ENCODE data around the gene SH2D6.

SH2D6 gene

DNA sequence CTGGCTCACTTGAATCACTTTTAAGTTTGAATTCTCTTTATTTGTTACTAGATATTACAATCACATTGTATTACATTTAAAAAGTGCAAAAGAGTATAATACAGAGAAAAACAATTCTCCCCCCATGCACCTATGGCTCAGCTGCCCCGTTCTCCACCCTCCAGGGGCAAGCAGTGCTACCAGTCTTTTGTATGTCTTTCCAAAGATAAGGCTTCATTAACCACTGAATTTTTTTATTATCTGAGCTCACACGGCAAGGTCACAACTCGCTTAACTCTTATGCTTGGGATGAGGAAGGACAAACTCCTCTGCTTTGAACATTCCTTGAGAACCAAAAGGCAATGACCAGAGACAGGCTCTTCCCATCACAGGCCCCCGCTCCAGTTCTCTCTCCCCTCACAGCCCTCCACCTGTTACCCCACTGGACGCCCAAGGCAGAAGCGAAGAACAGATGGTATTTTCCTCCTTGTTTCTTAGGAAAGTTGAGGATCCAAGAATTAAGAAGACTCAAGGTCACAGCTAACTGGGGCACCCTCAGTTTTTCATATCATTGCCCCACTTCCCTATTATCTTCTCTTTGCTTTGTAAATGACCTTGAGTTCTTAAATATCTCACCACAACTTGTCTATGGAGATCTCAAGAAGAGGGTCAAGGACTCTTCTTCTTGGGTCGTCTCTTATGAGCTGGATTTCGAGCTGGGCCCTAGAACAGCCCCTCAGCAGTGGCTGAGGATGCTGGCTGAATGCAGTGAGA, 30.1 kb downstream of the SH2D6 start:
- Mint-ChIP-seq H3K4me1 (no peaks in the 10 kb centered on the region), H3K36me3 (no peaks in the 10 kb centered on the region), H3K27me3 (no peaks in the 10 kb centered on the region), H3K27ac (no peak overlapping the region), H3K9me3 (no peaks in the 10 kb centered on the region), H3K4me3 (no peak overlapping the region)
- no peak for ATAC-seq (replicated peaks)
- DNase-seq = no peak

DNA sequence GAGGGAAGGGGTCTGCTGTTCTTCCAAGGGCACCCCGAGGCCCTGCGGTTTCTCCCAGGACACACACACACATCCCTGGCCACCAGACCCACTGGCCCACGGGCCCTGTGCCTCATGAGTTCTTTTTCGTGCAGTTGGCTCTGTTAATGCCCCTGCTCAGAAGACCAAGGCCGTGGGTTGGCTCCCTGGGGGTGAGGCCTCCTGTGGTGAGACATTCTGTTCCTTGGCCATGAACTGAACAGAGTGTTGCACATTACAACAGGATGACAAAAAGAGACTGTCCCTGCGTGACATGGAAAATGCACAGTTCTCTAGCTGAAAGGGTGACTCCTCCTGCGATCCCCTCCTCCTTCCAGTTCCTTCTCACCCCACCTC, 30.7 kb downstream of the SH2D6 start:
- Mint-ChIP-seq H3K27ac (no peak overlapping the region), H3K4me1 (no peaks in the 10 kb centered on the region), H3K9me3 (no peaks in the 10 kb centered on the region), H3K27me3 (no peaks in the 10 kb centered on the region), H3K36me3 (no peaks in the 10 kb centered on the region), H3K4me3 (no peak overlapping the region)
- DNase-seq = no peak
- ATAC-seq (replicated peaks) = no peak

DNA sequence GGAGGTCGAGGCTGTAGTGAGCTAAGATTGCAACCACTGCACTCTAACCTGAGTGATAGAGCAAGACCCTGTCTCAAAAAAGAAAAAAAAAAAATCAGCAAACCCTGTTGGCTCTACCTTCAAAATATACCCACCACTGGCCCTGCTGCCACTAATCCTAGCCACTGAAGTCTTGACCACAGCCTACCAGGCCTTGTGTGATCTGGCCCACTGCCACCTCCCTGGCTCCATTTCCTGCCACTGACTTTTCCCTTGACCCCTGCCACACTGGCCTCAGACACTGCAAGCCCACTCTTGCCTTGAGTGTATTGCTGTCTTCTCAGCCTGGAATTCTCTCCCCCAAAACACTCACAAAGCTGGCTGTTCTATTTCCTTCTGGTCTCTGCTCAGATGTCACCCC, 33.7 kb downstream of the SH2D6 start:
- no peaks in the 10 kb centered on the region for H3K4me1 Mint-ChIP-seq
- no peaks in the 10 kb centered on the region for H3K36me3 Mint-ChIP-seq
- H3K27me3 Mint-ChIP-seq = no peaks in the 10 kb centered on the region
- no peaks in the 10 kb centered on the region for H3K9me3 Mint-ChIP-seq
- ATAC-seq (replicated peaks) (no peak), DNase-seq (no peak)
- no peak overlapping the region for H3K4me3 Mint-ChIP-seq
- no peak overlapping the region for H3K27ac Mint-ChIP-seq

DNA sequence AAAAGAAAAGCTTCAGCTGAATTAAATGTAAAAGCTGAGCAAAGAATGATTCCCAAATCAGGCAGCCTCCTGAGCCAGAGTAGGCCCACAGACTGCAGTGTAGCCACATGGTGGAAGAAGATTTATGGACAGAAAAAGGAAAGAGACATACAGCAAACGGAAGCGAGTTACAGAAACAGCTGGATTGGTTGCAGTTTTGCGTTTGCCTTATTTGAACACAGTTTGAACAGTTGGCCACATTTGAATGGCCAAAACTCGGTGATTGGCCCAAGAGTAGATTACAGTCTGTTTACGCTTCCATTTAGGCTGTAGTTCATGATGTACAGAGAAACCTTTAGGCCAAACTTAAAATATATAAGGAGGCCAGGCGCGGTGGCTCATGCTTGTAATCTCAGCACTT, 35.1 kb downstream of the SH2D6 start:
- H3K27ac Mint-ChIP-seq = no peak overlapping the region
- DNase-seq = no peak

DNA sequence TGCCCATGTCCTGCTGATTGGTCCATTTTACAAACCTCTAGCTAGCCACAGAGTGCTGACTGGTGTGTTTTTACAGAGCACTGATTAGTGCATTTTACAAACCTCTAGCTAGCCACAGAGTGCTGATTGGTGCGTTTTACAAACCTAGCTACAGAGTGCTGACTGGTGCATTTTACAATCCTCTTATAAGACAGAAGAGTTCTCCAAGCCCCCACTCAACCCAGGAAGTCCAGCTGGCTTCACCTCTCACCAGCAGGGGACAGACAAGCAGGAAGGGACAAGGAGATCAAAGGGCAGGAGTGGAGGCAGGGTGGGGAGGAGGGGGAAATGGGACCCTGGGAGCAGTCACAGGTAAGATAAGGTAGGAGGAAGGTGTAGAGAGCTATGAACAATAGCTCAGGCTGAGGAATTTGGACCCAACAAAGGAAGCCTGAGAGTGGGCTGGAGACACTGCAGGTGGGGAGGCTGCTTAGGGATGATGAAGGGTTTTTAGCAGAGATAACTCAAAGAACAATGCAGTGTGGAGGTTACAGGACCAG, 37.1 kb downstream of the SH2D6 start:
- Mint-ChIP-seq H3K4me3 (no peak overlapping the region), H3K9me3 (no peaks in the 10 kb centered on the region), H3K27ac (no peak overlapping the region), H3K36me3 (no peaks in the 10 kb centered on the region), H3K4me1 (no peaks in the 10 kb centered on the region), H3K27me3 (no peaks in the 10 kb centered on the region)
- DNase-seq (no peak), ATAC-seq (replicated peaks) (no peak)

More for the DNA sequence above, 35.1 kb downstream of the SH2D6 start:
- ATAC-seq (replicated peaks) = no peak
- no peaks in the 10 kb centered on the region for H3K9me3 Mint-ChIP-seq
- H3K36me3 Mint-ChIP-seq = no peaks in the 10 kb centered on the region
- no peak overlapping the region for H3K4me3 Mint-ChIP-seq
- H3K27me3 Mint-ChIP-seq = no peaks in the 10 kb centered on the region
- H3K4me1 Mint-ChIP-seq = no peaks in the 10 kb centered on the region

DNA sequence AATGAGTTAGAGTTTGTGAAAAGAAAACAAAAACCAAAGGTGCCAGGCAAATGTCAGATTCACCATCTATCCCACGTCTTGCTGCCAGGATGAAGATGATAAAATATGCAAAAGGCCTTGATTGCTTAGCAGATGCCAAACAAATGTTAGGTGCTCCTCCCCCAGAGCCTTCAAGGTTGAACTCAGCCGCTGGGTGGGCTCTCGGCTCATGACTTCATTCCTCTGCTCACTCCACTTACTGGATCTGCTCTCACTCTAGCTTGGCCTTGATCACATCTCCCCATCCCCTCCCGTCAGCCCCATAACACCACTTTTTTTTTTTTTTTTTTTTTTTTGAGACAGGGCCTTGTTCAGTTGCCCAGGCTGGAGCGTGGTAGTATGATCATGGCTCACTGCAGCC, 38.5 kb downstream of the SH2D6 start:
- no peaks in the 10 kb centered on the region for H3K4me1 Mint-ChIP-seq
- H3K27ac Mint-ChIP-seq = no peak overlapping the region
- H3K4me3 Mint-ChIP-seq = no peak overlapping the region
- no peaks in the 10 kb centered on the region for H3K9me3 Mint-ChIP-seq
- ATAC-seq (replicated peaks) (no peak), DNase-seq (no peak)
- H3K27me3 Mint-ChIP-seq = no peaks in the 10 kb centered on the region
- no peaks in the 10 kb centered on the region for H3K36me3 Mint-ChIP-seq

DNA sequence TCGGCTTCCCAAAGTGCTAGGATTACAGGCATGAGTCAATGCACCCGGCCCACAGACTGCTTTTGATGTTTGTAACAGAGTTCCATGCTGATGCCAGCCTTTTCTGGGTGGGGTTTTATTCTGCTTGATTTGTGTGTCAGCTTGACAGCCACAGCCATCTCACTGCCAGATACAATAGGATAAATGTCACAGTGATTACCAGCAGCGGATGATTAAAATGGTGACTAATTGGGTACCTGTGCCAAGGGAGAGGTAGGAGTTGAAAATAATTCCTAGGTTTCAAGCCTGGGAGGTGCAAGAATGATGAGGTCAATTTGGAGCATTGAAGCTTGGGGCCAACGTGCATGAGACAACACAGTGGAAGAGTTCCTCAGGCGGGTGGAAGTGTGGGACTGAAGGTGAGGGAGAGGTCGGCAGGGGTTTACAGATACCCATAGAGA, 39.4 kb downstream of the SH2D6 start:
- Mint-ChIP-seq H3K27me3 (no peaks in the 10 kb centered on the region), H3K4me3 (no peak overlapping the region), H3K4me1 (no peaks in the 10 kb centered on the region), H3K9me3 (no peaks in the 10 kb centered on the region), H3K36me3 (no peaks in the 10 kb centered on the region), H3K27ac (no peak overlapping the region)
- DNase-seq = no peak
- no peak for ATAC-seq (replicated peaks)

DNA sequence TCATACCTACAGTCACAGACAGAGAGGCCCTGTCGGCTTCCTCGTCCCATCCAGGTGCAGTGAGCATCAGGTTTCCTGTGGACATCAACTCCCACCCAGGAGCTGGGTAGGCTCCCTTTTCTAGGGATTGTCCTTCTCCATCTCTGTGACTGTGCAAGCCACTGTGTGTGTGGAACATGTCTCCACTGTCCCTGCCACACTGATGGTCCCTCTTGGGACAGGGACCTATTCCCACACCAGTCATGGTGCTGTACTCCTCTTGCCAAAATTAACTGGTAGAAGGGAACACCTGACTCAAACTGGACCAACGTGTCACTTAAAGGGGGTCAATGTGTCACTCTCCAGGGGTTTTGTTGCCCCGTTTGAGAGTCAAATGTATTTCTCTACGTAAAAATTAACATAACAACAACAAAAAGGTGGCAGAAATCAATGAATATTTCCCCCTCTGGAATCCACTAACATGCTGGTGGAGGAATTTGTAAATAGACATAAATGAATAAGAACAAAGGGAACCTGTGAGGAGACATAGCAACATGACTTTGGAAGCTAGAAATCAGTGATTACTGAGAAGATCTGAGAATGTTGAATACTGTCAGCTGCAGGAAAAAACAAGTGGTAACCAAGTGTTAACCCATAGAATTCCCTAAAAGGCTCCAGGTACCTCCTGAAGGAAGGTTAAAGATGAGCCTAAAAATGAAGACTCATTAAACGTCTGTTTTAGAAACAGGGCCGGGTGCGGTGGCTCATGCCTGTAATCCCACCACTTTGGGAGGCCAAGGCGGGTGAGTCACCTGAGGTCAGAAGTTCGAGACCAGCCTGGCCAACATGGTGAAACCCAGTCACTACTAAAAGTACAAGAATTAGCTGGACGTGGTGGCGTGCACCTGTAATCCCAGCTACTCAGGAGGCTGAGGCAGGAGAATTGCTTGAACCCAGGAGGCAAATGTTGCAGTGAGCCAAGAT, 40.4 kb downstream of the SH2D6 start:
- no peak overlapping the region for H3K4me3 Mint-ChIP-seq
- DNase-seq (no peak), ATAC-seq (replicated peaks) (no peak)
- H3K9me3 Mint-ChIP-seq = no peaks in the 10 kb centered on the region
- H3K4me1 Mint-ChIP-seq = no peaks in the 10 kb centered on the region
- no peaks in the 10 kb centered on the region for H3K27me3 Mint-ChIP-seq
- H3K36me3 Mint-ChIP-seq = no peaks in the 10 kb centered on the region
- H3K27ac Mint-ChIP-seq = no peak overlapping the region

DNA sequence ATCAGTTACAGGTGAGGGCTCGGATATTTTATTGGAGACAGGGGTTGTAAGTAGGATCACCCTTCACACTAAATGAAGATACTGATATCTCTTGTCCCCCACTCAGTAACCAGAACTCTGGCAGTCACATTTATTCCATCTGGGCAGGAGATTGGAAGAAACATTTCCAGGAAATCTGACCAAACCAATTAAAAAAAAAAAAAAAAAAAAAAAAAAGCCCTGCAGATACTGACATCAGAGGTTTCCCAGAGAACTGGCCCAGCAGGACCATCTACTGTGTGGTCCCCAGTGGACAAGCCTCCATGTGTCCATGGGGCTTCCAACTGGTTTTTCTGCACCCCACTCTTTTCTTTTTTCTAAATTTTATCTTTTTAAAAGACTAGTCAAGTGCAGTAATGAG, 41.3 kb downstream of the SH2D6 start:
- H3K27me3 Mint-ChIP-seq = no peaks in the 10 kb centered on the region
- no peak for DNase-seq
- no peaks in the 10 kb centered on the region for H3K4me1 Mint-ChIP-seq
- no peaks in the 10 kb centered on the region for H3K9me3 Mint-ChIP-seq
- no peak overlapping the region for H3K27ac Mint-ChIP-seq
- no peaks in the 10 kb centered on the region for H3K36me3 Mint-ChIP-seq
- no peak for ATAC-seq (replicated peaks)
- no peak overlapping the region for H3K4me3 Mint-ChIP-seq

DNA sequence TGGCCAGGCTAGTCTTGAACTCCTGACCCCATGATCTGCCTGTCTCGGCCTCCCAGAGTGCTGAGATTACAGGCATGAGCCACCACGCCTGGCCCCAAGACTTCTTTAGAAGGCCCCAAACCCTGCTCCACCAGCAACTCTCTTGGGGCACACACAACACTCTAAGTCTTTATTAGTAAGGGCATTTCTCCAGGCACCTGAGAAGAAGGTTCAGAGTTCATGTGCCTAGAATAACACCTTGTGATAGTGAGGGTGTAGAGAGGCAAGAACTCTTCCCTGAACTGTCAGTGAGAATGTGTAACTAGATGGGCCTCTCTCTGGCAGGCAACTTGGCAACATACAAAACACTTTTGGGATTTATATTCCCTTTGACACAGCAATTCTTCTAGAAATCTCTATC, 43.8 kb downstream of the SH2D6 start:
- Mint-ChIP-seq H3K9me3 (no peaks in the 10 kb centered on the region), H3K27me3 (no peaks in the 10 kb centered on the region), H3K4me1 (no peaks in the 10 kb centered on the region), H3K36me3 (no peaks in the 10 kb centered on the region), H3K27ac (no peak overlapping the region), H3K4me3 (no peak overlapping the region)
- no peak for ATAC-seq (replicated peaks)
- no peak for DNase-seq

DNA sequence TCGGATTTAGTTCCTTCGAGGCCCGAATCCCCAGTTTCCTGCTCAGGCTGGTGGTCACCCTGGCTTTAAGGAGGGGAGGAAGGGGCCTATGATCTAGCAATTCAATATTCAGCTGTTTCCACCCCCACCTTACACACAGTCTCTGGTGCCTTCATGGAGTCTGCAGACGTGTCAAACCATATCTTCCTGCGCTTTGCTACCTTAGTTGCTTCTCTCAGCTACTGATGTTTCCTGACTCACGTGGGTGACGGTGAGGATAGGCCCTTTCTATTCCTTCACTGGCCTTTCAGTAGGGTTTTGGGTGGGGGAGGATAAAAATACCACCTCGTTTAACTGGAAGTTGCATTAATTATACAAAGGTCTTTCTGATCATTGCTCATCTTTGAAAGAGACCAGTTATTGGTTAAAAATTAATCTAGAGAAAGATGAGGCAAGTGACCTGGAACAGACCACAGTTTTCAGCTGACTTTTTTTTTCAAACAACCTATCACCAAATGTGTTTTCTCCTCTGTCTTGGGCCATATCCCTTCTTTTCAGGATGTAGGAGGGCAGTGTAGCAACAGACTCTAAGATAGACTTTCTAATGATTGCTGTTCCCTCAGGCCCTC, 49.7 kb downstream of the SH2D6 start:
- Mint-ChIP-seq H3K4me1 (peaks cover 5 to 25% of the 10 kb centered on the region in 2 donors), H3K9me3 (no peaks in the 10 kb centered on the region), H3K4me3 (no peak overlapping the region), H3K36me3 (no peaks in the 10 kb centered on the region), H3K27me3 (no peaks in the 10 kb centered on the region), H3K27ac (no peak overlapping the region)
- DNase-seq (no peak), ATAC-seq (replicated peaks) (peak in 1 of 2 donors; percentile 57)

DNA sequence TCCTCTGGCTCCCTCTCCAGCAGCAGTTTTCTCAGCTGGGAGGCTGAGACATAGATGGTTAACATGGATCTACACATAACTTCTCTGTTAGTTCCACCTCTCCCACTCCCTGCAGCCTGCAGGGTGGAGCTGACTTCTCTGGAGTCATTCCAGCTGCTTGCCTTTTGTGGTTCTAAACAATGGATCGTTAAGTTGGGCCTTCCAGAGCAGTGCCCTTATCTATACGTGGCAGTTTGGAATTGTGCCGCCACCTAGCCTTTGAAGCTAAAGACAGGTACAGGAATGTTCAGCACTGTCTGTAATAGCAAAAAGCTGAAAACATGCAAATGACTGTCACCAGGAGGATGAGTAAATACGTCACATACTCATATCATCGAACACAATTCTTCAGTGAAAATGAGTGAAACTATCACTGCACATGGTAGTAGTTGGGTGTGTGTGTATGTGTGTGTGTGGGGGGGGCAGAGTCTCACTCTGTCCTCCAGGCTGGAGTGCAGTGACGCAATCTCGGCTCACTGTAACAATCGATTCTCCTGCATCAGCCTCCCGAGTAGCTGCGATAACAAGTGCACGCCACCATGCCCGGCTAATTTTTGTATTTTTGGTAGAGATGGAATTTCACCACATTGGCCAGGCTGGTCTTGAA, 50.3 kb downstream of the SH2D6 start:
- Mint-ChIP-seq H3K4me1 (peaks cover 5 to 25% of the 10 kb centered on the region in 2 donors), H3K4me3 (no peak overlapping the region), H3K36me3 (no peaks in the 10 kb centered on the region), H3K9me3 (no peaks in the 10 kb centered on the region), H3K27me3 (no peaks in the 10 kb centered on the region), H3K27ac (peak overlapping the region; percentile 9)
- DNase-seq (no peak), ATAC-seq (replicated peaks) (no peak)

DNA sequence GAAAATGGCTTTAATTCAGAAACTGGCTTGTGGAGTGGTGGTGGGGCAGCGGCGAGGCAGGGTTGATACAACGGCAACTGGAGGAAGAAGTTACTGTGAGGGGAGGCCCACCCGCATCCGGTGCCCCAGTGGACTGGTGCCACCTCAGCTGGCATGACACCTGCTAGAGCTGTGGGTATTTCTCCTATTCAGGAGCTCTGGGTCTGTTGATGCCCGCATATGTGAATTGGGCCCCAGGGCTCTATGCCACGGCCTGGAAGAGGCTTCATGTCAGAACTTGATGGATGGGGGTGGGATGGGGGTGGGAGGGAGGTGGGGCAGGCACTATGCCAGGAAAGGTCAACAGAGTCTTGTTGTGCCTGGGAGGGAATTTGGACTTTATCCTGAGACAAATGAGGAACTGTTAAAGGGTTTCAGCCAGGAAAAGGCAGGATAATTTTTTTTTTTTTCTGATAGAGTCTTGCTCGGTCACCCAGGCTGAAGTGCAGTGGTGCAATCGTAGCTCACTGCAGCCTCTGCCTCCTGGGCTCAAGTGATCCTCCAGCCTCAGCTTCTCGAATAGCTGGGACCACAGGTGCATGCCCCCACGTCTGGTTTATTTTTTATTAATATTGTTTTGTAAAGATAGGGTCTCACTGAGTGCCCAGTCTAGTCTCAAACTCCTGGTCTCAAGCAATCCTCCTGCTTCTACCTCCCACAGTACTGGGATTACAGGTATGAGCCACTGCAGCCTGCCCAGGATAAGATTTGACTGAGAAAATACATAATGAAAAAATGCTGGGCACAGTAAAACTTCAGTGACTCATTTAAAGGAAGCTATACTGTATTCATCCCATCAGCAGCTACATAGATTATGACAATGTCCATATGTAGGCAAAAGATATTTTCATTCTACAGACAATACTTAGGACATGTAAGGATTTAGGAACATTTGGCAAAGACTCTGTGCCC, 52.6 kb downstream of the SH2D6 start:
- Mint-ChIP-seq H3K9me3 (no peaks in the 10 kb centered on the region), H3K4me1 (peaks cover 5 to 25% of the 10 kb centered on the region in 2 donors), H3K4me3 (no peak overlapping the region), H3K36me3 (no peaks in the 10 kb centered on the region), H3K27me3 (no peaks in the 10 kb centered on the region), H3K27ac (no peak overlapping the region)
- DNase-seq (no peak), ATAC-seq (replicated peaks) (peak; percentile 79 to 81)

Data from stimulated activated naive B cell treated with anti-CD40 and anti-IgM and Interleukin-4, amounts not matched to agents 10 μg/mL and 1 μg/mL and 100 μg/mL, for 72 hours (primary cell).